ENCODE results near the gene PPP1R12A. TPM values are rescaled to one million over a fixed set of nuclear protein-coding genes. Genes with fewer than 3 reads are reported as not detected.
"Not testable (repeated sequence)": the region's sequence is repeated elsewhere in the genome, so short reads cannot be mapped to it uniquely, and the experiment has no call there.

The PPP1R12A gene
- polyA plus RNA-seq, 2 donors = 17.3 to 24.6 TPM

DNA sequence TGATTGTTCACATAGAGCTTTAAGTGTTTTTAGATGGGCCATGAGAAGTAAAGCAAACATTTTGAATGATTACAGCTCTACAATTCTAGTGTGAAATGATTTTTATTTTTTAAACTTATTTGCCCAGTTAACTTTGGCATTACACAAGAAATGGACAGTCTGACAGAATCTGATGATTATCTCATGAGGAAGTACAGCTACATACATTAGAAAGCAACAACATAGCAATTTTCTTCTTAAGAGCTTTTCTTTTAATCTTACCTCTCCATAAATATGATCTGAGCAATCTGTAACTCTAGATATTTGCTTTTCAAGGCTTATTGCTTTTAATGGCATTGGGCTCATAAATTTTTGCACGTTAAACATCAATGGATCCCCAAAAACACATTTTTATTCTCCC lies 26.5 kb upstream of the PPP1R12A start:
- 69 to 93% methylated on average over 1 of the region's 1 CpG for WGBS, 2 donors
- Histone ChIP-seq H3K27ac (ENCODE audit: low read depth in 2 of 2, low read length in 1 of 2) (no peak overlapping the region), H3K27me3 (ENCODE audit: control insufficient read depth in 1 of 2, insufficient read depth in 2 of 2, low read length in 2 of 2) (no peaks in the 10 kb centered on the region), H3K4me1 (ENCODE audit: control insufficient read depth in 2 of 2, insufficient read depth in 2 of 2, low read length in 1 of 2) (no peaks in the 10 kb centered on the region), H3K9me3 (ENCODE audit: control insufficient read depth in 2 of 2, insufficient read depth in 1 of 2, low read depth in 1 of 2, low read length in 1 of 2) (no peaks in the 10 kb centered on the region), H3K4me3 (ENCODE audit: low read depth in 1 of 2, low read length in 2 of 2) (no peak overlapping the region), H3K36me3 (ENCODE audit: control insufficient read depth in 2 of 2, insufficient read depth in 2 of 2, low read length in 1 of 2) (no peaks in the 10 kb centered on the region)

DNA sequence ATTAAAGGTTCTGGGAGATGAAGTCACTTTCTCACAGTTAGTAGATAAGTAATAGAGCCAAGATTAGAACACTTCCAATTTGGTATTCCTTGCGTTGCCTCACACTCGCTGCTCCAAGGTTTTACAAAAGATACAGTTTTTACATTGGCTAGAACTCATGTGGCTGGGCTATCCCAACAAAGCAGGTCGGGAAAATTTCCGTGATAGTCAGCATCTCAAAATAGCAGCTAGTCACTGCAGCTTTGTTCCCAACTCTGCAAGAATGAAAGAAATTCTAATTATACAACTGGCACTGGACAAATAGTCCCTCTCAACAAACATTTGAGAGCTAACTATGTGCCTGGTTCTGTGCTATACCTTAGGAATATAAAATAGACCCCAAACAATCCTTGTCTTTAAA lies 24.6 kb upstream of the PPP1R12A start:
- Histone ChIP-seq H3K4me3 (ENCODE audit: low read depth in 1 of 2, low read length in 2 of 2) (no peak overlapping the region), H3K27me3 (ENCODE audit: control insufficient read depth in 1 of 2, insufficient read depth in 2 of 2, low read length in 2 of 2) (no peaks in the 10 kb centered on the region), H3K9me3 (ENCODE audit: control insufficient read depth in 2 of 2, insufficient read depth in 1 of 2, low read depth in 1 of 2, low read length in 1 of 2) (peaks cover 3 to 6% of the 10 kb centered on the region in 2 donors), H3K36me3 (ENCODE audit: control insufficient read depth in 2 of 2, insufficient read depth in 2 of 2, low read length in 1 of 2) (no peaks in the 10 kb centered on the region), H3K4me1 (ENCODE audit: control insufficient read depth in 2 of 2, insufficient read depth in 2 of 2, low read length in 1 of 2) (no peaks in the 10 kb centered on the region), H3K27ac (ENCODE audit: low read depth in 2 of 2, low read length in 1 of 2) (no peak overlapping the region)
- WGBS, 2 donors = 71 to 72% methylated on average over 4 of the region's 4 CpGs

DNA sequence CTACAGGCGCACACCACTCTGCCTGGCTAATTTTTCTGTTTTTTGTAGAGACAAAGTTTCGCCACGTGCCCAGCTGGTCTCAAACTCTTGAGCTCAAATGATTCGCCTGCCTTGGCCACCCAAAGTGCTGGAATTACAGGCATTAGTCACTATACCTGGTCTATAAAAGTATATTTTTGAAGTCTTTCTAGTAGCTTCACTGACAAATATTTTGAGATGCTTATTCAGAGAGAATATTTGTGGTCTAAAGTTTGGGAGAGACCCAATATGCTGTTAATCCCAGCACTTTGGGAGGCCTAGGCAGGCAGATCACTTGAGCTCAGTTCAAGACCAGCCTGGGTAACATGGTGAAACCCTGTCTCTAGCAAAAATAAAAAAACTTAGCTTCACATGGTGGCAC lies 22.0 kb upstream of the PPP1R12A start:
- whole genome bisulfite sequencing, 2 donors = 93 to 94% methylated on average over 4 of the region's 4 CpGs
- H3K27me3 ChIP-seq (ENCODE audit: control insufficient read depth in 1 of 2, insufficient read depth in 2 of 2, low read length in 2 of 2) = no peaks in the 10 kb centered on the region
- no peak overlapping the region for H3K27ac ChIP-seq (ENCODE audit: low read depth in 2 of 2, low read length in 1 of 2)
- H3K4me3 ChIP-seq (ENCODE audit: low read depth in 1 of 2, low read length in 2 of 2) = no peak overlapping the region
- H3K9me3 ChIP-seq (ENCODE audit: control insufficient read depth in 2 of 2, insufficient read depth in 1 of 2, low read depth in 1 of 2, low read length in 1 of 2) = peaks cover 3 to 6% of the 10 kb centered on the region in 2 donors
- no peaks in the 10 kb centered on the region for H3K36me3 ChIP-seq (ENCODE audit: control insufficient read depth in 2 of 2, insufficient read depth in 2 of 2, low read length in 1 of 2)
- no peaks in the 10 kb centered on the region for H3K4me1 ChIP-seq (ENCODE audit: control insufficient read depth in 2 of 2, insufficient read depth in 2 of 2, low read length in 1 of 2)

DNA sequence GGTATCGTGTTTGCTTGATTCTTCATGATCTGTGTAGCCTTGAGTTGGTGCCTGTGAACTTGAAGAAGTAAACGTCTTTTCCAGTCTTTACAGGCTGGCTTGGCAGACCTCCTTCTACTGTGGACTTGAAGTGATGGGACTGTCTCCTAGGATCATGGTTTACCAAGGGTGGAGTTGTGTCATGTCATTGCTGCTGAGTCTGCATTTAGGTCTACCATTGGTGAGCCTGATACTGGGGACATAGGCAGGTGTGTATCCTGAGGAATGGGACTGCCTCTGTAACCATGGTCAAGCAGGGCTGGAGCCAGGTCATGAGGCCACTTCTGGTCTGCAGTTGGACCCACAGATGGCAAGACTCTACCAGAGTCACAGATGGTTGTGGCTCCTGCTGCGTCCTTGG lies 20.7 kb upstream of the PPP1R12A start:
- H3K36me3 ChIP-seq (ENCODE audit: control insufficient read depth in 2 of 2, insufficient read depth in 2 of 2, low read length in 1 of 2) = no peaks in the 10 kb centered on the region
- H3K4me3 ChIP-seq (ENCODE audit: low read depth in 1 of 2, low read length in 2 of 2) = no peak overlapping the region
- WGBS, 2 donors = 89 to 92% methylated on average over 3 of the region's 3 CpGs
- H3K4me1 ChIP-seq (ENCODE audit: control insufficient read depth in 2 of 2, insufficient read depth in 2 of 2, low read length in 1 of 2) = no peaks in the 10 kb centered on the region
- H3K9me3 ChIP-seq (ENCODE audit: control insufficient read depth in 2 of 2, insufficient read depth in 1 of 2, low read depth in 1 of 2, low read length in 1 of 2) = peaks cover 3 to 6% of the 10 kb centered on the region in 2 donors
- H3K27me3 ChIP-seq (ENCODE audit: control insufficient read depth in 1 of 2, insufficient read depth in 2 of 2, low read length in 2 of 2) = no peaks in the 10 kb centered on the region
- no peak overlapping the region for H3K27ac ChIP-seq (ENCODE audit: low read depth in 2 of 2, low read length in 1 of 2)

DNA sequence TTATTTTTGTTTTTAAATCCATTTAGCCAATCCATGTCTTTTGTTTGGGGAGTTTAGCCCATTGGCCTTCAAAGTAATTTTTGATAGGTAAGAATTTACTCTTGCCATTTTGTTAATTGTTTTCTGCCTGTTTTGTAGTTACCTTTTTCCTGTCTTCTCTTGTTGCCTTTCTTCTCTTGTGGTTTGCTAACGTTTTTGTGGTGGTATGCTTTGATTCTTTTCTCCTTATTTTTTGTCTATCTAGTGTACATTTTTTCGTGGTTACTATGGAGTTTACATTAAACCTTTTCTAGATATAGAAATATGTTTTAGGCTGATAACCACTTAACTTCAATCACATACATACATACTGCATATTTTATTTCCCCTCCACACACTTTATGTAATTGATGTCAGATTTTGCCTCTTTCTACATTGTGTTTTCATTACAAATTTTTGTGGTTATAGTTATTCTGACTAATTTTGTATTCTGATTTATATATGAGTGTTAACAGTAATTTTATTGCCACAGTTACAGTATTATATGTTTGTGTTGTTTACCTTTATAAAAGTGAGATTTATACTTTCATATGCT lies 19.2 kb upstream of the PPP1R12A start:
- Histone ChIP-seq H3K36me3 (ENCODE audit: control insufficient read depth in 2 of 2, insufficient read depth in 2 of 2, low read length in 1 of 2) (no peaks in the 10 kb centered on the region), H3K27me3 (ENCODE audit: control insufficient read depth in 1 of 2, insufficient read depth in 2 of 2, low read length in 2 of 2) (no peaks in the 10 kb centered on the region)
- 59 to 66% methylated on average over 2 of the region's 2 CpGs for WGBS, 2 donors

GRCh38 chr12:79949098-79949497 lies 14.2 kb upstream of the PPP1R12A start:
- WGBS, 2 donors = 92 to 100% methylated on average over 1 of the region's 1 CpG
- Histone ChIP-seq H3K27me3 (ENCODE audit: control insufficient read depth in 1 of 2, insufficient read depth in 2 of 2, low read length in 2 of 2) (no peaks in the 10 kb centered on the region), H3K4me1 (ENCODE audit: control insufficient read depth in 2 of 2, insufficient read depth in 2 of 2, low read length in 1 of 2) (no peaks in the 10 kb centered on the region), H3K27ac (ENCODE audit: low read depth in 2 of 2, low read length in 1 of 2) (no peak overlapping the region), H3K4me3 (ENCODE audit: low read depth in 1 of 2, low read length in 2 of 2) (no peak overlapping the region), H3K9me3 (ENCODE audit: control insufficient read depth in 2 of 2, insufficient read depth in 1 of 2, low read depth in 1 of 2, low read length in 1 of 2) (no peaks in the 10 kb centered on the region), H3K36me3 (ENCODE audit: control insufficient read depth in 2 of 2, insufficient read depth in 2 of 2, low read length in 1 of 2) (no peaks in the 10 kb centered on the region)

More for the DNA sequence above, 19.2 kb upstream of the PPP1R12A start:
- no peak overlapping the region for H3K27ac ChIP-seq (ENCODE audit: low read depth in 2 of 2, low read length in 1 of 2)
- H3K9me3 ChIP-seq (ENCODE audit: control insufficient read depth in 2 of 2, insufficient read depth in 1 of 2, low read depth in 1 of 2, low read length in 1 of 2) = peaks cover 3 to 6% of the 10 kb centered on the region in 2 donors
- no peaks in the 10 kb centered on the region for H3K4me1 ChIP-seq (ENCODE audit: control insufficient read depth in 2 of 2, insufficient read depth in 2 of 2, low read length in 1 of 2)
- no peak overlapping the region for H3K4me3 ChIP-seq (ENCODE audit: low read depth in 1 of 2, low read length in 2 of 2)

- no peaks in the 10 kb centered on the region for H3K27me3 ChIP-seq (ENCODE audit: control insufficient read depth in 1 of 2, insufficient read depth in 2 of 2, low read length in 2 of 2)
- H3K36me3 ChIP-seq (ENCODE audit: control insufficient read depth in 2 of 2, insufficient read depth in 2 of 2, low read length in 1 of 2) = no peaks in the 10 kb centered on the region
- no peak overlapping the region for H3K27ac ChIP-seq (ENCODE audit: low read depth in 2 of 2, low read length in 1 of 2)
- H3K9me3 ChIP-seq (ENCODE audit: control insufficient read depth in 2 of 2, insufficient read depth in 1 of 2, low read depth in 1 of 2, low read length in 1 of 2) = no peaks in the 10 kb centered on the region
- 48 to 52% methylated on average over 4 of the region's 4 CpGs for WGBS, 2 donors
- H3K4me1 ChIP-seq (ENCODE audit: control insufficient read depth in 2 of 2, insufficient read depth in 2 of 2, low read length in 1 of 2) = no peaks in the 10 kb centered on the region
- no peak overlapping the region for H3K4me3 ChIP-seq (ENCODE audit: low read depth in 1 of 2, low read length in 2 of 2)
Observed at GRCh38 chr12:79945433-79945832, 10.5 kb upstream of the PPP1R12A start.

- 90 to 92% methylated on average over 3 of the region's 3 CpGs for WGBS, 2 donors
- Histone ChIP-seq H3K27ac (ENCODE audit: low read depth in 2 of 2, low read length in 1 of 2) (no peak overlapping the region), H3K36me3 (ENCODE audit: control insufficient read depth in 2 of 2, insufficient read depth in 2 of 2, low read length in 1 of 2) (no peaks in the 10 kb centered on the region), H3K4me3 (ENCODE audit: low read depth in 1 of 2, low read length in 2 of 2) (no peak overlapping the region), H3K27me3 (ENCODE audit: control insufficient read depth in 1 of 2, insufficient read depth in 2 of 2, low read length in 2 of 2) (no peaks in the 10 kb centered on the region), H3K9me3 (ENCODE audit: control insufficient read depth in 2 of 2, insufficient read depth in 1 of 2, low read depth in 1 of 2, low read length in 1 of 2) (no peaks in the 10 kb centered on the region), H3K4me1 (ENCODE audit: control insufficient read depth in 2 of 2, insufficient read depth in 2 of 2, low read length in 1 of 2) (no peaks in the 10 kb centered on the region)
Observed at GRCh38 chr12:79944565-79944964, 9.7 kb upstream of the PPP1R12A start.

GRCh38 chr12:79942846-79943245 lies 7.9 kb upstream of the PPP1R12A start:
- not testable (repeated sequence) for H3K4me3 ChIP-seq (ENCODE audit: low read depth in 1 of 2, low read length in 2 of 2); H3K9me3 ChIP-seq (ENCODE audit: control insufficient read depth in 2 of 2, insufficient read depth in 1 of 2, low read depth in 1 of 2, low read length in 1 of 2); H3K36me3 ChIP-seq (ENCODE audit: control insufficient read depth in 2 of 2, insufficient read depth in 2 of 2, low read length in 1 of 2); H3K27me3 ChIP-seq (ENCODE audit: control insufficient read depth in 1 of 2, insufficient read depth in 2 of 2, low read length in 2 of 2); H3K4me1 ChIP-seq (ENCODE audit: control insufficient read depth in 2 of 2, insufficient read depth in 2 of 2, low read length in 1 of 2); H3K27ac ChIP-seq (ENCODE audit: low read depth in 2 of 2, low read length in 1 of 2)
- WGBS, 2 donors = 89 to 100% methylated on average over 2 of the region's 2 CpGs

DNA sequence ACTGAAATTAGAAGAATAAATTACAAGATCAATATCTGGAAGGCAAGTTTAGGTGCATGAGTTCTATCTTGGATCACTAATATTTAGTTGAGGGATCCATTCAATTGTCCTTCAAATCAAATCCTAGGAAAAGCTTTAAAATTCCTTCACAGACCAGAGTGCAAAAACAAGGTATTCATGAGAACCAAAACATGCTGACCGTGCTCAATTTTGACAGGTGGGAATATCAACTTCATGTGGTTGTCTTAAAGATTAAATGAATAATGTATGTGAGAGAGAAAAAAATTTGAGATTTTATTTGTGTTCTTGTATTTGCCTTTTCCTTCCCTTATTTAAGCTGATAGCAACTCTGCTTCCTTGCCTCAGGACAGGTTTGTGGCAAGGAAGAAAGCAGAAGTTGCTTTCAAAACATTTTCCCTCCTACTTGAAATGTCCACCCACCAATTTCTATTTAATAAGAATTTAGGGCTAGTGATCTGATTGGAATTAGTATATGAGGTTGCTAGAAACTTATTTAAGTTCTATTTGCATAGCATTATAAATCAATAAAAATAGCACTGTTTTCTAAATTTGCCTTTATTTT lies 4.9 kb upstream of the PPP1R12A start:
- Histone ChIP-seq H3K36me3 (ENCODE audit: control insufficient read depth in 2 of 2, insufficient read depth in 2 of 2, low read length in 1 of 2) (no peaks in the 10 kb centered on the region), H3K27me3 (ENCODE audit: control insufficient read depth in 1 of 2, insufficient read depth in 2 of 2, low read length in 2 of 2) (no peaks in the 10 kb centered on the region), H3K4me3 (ENCODE audit: low read depth in 1 of 2, low read length in 2 of 2) (no peak overlapping the region), H3K9me3 (ENCODE audit: control insufficient read depth in 2 of 2, insufficient read depth in 1 of 2, low read depth in 1 of 2, low read length in 1 of 2) (no peaks in the 10 kb centered on the region), H3K4me1 (ENCODE audit: control insufficient read depth in 2 of 2, insufficient read depth in 2 of 2, low read length in 1 of 2) (no peaks in the 10 kb centered on the region), H3K27ac (ENCODE audit: low read depth in 2 of 2, low read length in 1 of 2) (no peak overlapping the region)
- WGBS, 2 donors = 78 to 84% methylated on average over 1 of the region's 1 CpG
